Measurements from ENCODE around the gene BCL6B. TPM values are rescaled to one million over a fixed set of nuclear protein-coding genes. Genes with fewer than 3 reads are reported as not detected.

BCL6B gene
- total and polyA plus RNA-seq, 8 donors, result 1.3 to 3.8 (median 2.3) TPM

DNA sequence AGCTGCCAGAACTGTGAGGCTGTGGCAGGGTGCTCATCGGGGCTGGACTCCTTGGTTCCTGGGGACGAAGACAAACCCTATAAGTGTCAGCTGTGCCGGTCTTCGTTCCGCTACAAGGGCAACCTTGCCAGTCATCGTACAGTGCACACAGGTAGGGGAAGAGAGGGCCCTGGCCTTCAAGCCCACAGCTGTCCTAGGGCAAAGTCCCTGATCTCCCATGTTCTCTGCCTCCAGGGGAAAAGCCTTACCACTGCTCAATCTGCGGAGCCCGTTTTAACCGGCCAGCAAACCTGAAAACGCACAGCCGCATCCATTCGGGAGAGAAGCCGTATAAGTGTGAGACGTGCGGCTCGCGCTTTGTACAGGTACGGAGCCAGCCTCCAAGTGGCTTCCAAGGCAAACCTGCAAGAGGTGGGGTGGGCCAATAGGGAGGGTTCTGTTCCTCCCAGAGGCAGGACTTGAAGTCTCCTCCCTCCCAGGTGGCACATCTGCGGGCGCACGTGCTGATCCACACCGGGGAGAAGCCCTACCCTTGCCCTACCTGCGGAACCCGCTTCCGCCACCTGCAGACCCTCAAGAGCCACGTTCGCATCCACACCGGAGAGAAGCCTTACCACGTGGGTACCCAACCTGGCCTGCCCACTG is 3.7 kb downstream of the BCL6B start:
- no peak for FAIRE-seq
- Histone ChIP-seq H3K4me3 (no peak overlapping the region), H3K36me3 (no peaks in the 10 kb centered on the region), H3K4me1 (peaks cover 0 to 6% (median 0%) of the 10 kb centered on the region in 3 donors), H3K9me3 (no peaks in the 10 kb centered on the region), H3K27ac (no peak overlapping the region), H3K27me3 (no peaks in the 10 kb centered on the region)
- DNase-seq, result no peak
- ATAC-seq, result no peak
- TF ChIP-seq, protein P1, sequence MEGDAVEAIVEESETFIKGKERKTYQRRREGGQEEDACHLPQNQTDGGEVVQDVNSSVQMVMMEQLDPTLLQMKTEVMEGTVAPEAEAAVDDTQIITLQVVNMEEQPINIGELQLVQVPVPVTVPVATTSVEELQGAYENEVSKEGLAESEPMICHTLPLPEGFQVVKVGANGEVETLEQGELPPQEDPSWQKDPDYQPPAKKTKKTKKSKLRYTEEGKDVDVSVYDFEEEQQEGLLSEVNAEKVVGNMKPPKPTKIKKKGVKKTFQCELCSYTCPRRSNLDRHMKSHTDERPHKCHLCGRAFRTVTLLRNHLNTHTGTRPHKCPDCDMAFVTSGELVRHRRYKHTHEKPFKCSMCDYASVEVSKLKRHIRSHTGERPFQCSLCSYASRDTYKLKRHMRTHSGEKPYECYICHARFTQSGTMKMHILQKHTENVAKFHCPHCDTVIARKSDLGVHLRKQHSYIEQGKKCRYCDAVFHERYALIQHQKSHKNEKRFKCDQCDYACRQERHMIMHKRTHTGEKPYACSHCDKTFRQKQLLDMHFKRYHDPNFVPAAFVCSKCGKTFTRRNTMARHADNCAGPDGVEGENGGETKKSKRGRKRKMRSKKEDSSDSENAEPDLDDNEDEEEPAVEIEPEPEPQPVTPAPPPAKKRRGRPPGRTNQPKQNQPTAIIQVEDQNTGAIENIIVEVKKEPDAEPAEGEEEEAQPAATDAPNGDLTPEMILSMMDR (IDR thresholded peaks at IDR 0.05), result no peak
- intact Hi-C loops (cut with DNase I), result no loop called here
- 79 to 83% methylated on average over 29 of the region's 29 CpGs for WGBS, 2 donors

DNA sequence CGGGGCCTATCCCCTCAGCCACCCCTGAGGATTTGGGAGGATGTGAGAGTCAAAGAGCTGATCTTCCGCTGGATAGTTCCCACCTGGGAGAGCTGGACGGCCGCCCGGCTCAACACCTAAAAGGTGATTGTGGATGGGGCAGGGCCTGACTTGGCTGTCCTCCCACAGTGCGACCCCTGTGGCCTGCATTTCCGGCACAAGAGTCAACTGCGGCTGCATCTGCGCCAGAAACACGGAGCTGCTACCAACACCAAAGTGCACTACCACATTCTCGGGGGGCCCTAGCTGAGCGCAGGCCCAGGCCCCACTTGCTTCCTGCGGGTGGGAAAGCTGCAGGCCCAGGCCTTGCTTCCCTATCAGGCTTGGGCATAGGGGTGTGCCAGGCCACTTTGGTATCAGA is 4.5 kb downstream of the BCL6B start:
- Histone ChIP-seq H3K4me3 (no peak overlapping the region), H3K9me3 (no peaks in the 10 kb centered on the region), H3K36me3 (no peaks in the 10 kb centered on the region), H3K27me3 (no peaks in the 10 kb centered on the region), H3K27ac (no peak overlapping the region), H3K4me1 (peaks cover 0 to 3% (median 0%) of the 10 kb centered on the region in 3 donors)
- peak in 1 of 6 donors; percentile 22 for DNase-seq
- intact Hi-C loops (cut with DNase I), result no loop called here
- TF ChIP-seq, protein P1 (IDR thresholded peaks at IDR 0.05), result no peak
- 75 to 77% methylated on average over 13 of the region's 13 CpGs for WGBS, 2 donors
- no peak for ATAC-seq
- no peak for FAIRE-seq

DNA sequence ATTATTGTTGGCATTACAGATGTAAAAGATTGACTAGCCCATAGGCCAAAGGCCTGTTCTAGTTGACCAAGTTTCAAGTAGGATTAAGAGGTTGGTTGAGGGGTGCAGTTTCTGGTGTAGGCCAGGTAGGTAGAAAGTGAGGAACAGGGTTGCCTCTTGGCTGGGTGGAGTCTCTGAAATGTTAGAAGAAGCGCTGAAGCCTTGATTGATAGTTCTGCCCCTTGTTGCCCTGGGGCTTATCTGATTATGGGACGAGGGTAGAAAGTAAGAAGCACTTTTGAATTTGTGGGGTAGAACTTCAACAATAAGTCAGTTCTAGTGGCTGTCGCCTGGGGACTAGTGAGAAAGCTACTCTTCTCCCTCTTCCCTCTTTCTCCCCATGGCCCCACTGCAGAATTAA is 6.2 kb downstream of the BCL6B start:
- Histone ChIP-seq H3K9me3 (no peaks in the 10 kb centered on the region), H3K4me3 (no peak overlapping the region), H3K36me3 (no peaks in the 10 kb centered on the region), H3K27ac (no peak overlapping the region), H3K4me1 (no peaks in the 10 kb centered on the region), H3K27me3 (no peaks in the 10 kb centered on the region)
- intact Hi-C loops (cut with DNase I), result no loop called here
- no peak for ATAC-seq
- WGBS, 2 donors, result 77 to 82% methylated on average over 3 of the region's 3 CpGs
- FAIRE-seq, result no peak
- DNase-seq, result no peak
- TF ChIP-seq, protein P1 (IDR thresholded peaks at IDR 0.05), result no peak

DNA sequence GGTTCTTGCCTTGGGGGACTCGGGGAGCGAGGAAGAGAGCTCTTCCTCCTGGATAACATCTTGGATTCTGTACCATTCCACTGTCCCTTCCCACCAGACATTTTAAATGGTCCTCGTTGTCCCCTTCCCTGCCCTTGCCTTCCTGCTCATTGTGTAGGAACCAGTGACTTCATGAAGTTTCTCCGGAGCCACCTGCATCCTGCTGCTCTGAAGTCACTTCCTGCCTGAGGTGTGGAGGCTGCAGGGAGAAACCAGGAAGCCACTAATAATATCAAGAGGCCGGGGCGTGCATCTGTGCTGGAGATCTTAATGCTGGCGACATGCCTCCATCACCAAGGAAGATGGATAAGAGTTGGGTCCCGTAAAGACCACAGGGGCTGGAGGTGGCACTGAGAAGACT is 6.8 kb downstream of the BCL6B start:
- ATAC-seq (no peak), FAIRE-seq (no peak)
- no peak overlapping the region for H3K27ac ChIP-seq

More for the DNA sequence above, 6.8 kb downstream of the BCL6B start:
- no peak for DNase-seq
- TF ChIP-seq, protein P1 (IDR thresholded peaks at IDR 0.05), result no peak
- Histone ChIP-seq H3K4me3 (no peak overlapping the region), H3K36me3 (no peaks in the 10 kb centered on the region), H3K4me1 (no peaks in the 10 kb centered on the region), H3K9me3 (no peaks in the 10 kb centered on the region), H3K27me3 (no peaks in the 10 kb centered on the region)
- 73 to 85% methylated on average over 8 of the region's 8 CpGs for WGBS, 2 donors
- intact Hi-C loops (cut with DNase I), result no loop called here
